Suprapubic skin (tissue), 4 donors: ENCODE data around the gene CADM4. TPM values are rescaled to one million over a fixed set of nuclear protein-coding genes. Genes with fewer than 3 reads are reported as not detected.
"Not testable (repeated sequence)": the region's sequence is repeated elsewhere in the genome, so short reads cannot be mapped to it uniquely, and the experiment has no call there.

Experiments used
- DNase-seq, 2 donors: peaks; one replicate each; pipeline ENCODE4 v3.0.0-alpha.2; 2019; ENCODE audit warnings: low spot score in 2 of 2
- H3K27ac ChIP-seq: fragments of 200-600 bp; sonication (generic); one replicate; pipeline ENCODE4 v1.5.1; 2019
- H3K27me3 ChIP-seq: fragments of 200-600 bp; sonication (generic); one replicate; pipeline ENCODE4 v1.5.1; 2019
- H3K36me3 ChIP-seq: fragments of 200-600 bp; sonication (generic); one replicate; pipeline ENCODE4 v1.5.1; 2019
- H3K4me1 ChIP-seq: fragments of 200-600 bp; sonication (generic); one replicate; pipeline ENCODE4 v1.5.1; 2019
- H3K4me3 ChIP-seq: fragments of 200-600 bp; sonication (generic); one replicate; pipeline ENCODE4 v1.5.1; 2019; ENCODE audit warnings: mild to moderate bottlenecking
- H3K9me3 ChIP-seq: fragments of 200-600 bp; sonication (generic); one replicate; pipeline ENCODE4 v1.5.1; 2019
- EP300 ChIP-seq: sonication (generic); formaldehyde crosslinking; IDR thresholded peaks from one replicate; pipeline ENCODE4 v1.6.1; 2017; ENCODE audit warnings: antibody characterized with exemption
- POLR2A ChIP-seq, 2 donors: fragments of 450-650 bp; IDR thresholded peaks; one replicate each; pipeline ENCODE4 v1.6.1; 2017; ENCODE audit warnings: antibody characterized with exemption in 2 of 2, mild to moderate bottlenecking in 2 of 2, moderate library complexity in 2 of 2
- POLR2AphosphoS5 ChIP-seq, 3 donors: sonication (generic); formaldehyde crosslinking; IDR thresholded peaks; one replicate each; pipeline ENCODE4 v1.6.1; 2017; ENCODE audit warnings: antibody characterized with exemption in 3 of 3
- WGBS: methylation state at CpG from one replicate; pipeline ENCODE4 v1.1.5; 2018; 5-methylcytosine and 5-hydroxymethylcytosine counted together
- total RNA-seq, 4 donors: library from RNA; depleted of rRNA; stranded (reverse); fragments of >200 nt; gene quantifications; one replicate each; pipeline ENCODE4 v1.1.0, GENCODE V29; 2016
- TF ChIP-seq, protein P1 (sequence below), 2 donors: fragments of 200-600 bp in 1 of 2; fragments of 450-650 bp in 1 of 2; sonication (generic) in 1 of 2; IDR thresholded peaks; one replicate each; pipeline ENCODE4 v1.5.1; 2016 to 2019; ENCODE audit warnings: antibody characterized with exemption in 2 of 2, mild to moderate bottlenecking in 1 of 2, moderate library complexity in 1 of 2

The CADM4 gene
- total RNA-seq, 4 donors from 2014 or later, result 14.1 to 23.8 (median 15.7) TPM

DNA sequence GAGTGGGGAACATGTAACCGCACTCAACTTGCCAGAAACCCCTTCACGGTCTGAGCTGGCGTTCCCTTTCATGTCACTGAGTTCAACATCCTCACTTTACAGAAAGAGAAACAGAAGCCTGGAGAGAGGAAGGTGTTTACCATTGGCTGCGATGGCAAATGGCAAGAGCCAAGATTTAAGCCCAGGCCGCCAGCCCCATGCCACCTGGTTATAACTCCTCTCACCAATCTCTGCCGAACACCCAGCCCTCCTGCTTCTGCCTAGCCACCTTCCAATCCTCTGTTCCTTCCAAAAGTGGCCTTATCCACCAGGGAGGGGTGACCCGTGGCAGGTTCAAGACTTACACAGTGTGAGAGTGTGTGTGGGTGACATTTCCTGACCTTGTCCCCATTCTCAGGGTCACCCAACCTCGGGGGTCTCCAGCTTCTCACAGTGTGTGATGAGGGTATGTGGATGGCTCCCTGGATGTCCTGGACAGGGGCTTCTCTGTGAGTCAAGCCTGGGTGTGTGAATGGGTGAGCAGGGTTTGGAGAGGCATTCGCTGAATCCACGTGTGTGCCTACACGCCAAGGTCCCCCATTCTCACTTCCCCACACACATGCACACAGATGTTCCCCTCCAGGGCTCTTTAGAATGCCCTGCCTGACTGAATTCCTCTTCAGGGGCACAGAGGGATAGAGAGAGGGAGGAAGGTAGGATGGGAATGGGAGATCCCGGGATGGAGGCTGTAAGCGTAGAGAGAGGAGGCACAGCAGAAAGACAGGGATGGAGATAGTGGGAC is 1.2 kb downstream of the CADM4 start:
- TF ChIP-seq, protein P1, sequence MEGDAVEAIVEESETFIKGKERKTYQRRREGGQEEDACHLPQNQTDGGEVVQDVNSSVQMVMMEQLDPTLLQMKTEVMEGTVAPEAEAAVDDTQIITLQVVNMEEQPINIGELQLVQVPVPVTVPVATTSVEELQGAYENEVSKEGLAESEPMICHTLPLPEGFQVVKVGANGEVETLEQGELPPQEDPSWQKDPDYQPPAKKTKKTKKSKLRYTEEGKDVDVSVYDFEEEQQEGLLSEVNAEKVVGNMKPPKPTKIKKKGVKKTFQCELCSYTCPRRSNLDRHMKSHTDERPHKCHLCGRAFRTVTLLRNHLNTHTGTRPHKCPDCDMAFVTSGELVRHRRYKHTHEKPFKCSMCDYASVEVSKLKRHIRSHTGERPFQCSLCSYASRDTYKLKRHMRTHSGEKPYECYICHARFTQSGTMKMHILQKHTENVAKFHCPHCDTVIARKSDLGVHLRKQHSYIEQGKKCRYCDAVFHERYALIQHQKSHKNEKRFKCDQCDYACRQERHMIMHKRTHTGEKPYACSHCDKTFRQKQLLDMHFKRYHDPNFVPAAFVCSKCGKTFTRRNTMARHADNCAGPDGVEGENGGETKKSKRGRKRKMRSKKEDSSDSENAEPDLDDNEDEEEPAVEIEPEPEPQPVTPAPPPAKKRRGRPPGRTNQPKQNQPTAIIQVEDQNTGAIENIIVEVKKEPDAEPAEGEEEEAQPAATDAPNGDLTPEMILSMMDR (IDR thresholded peaks at IDR 0.05), result no peak
- TF ChIP-seq POLR2AphosphoS5 (IDR thresholded peaks at IDR 0.05) (no peak), POLR2A (IDR thresholded peaks at IDR 0.05) (no peak), EP300 (no peak)
- Histone ChIP-seq H3K27ac (no peak overlapping the region), H3K27me3 (peaks cover 12% of the 10 kb centered on the region), H3K4me1 (peaks cover 48% of the 10 kb centered on the region), H3K9me3 (no peaks in the 10 kb centered on the region), H3K4me3 (peak overlapping the region; percentile 55), H3K36me3 (no peaks in the 10 kb centered on the region)
- WGBS, result 75% methylated on average over 13 of the region's 13 CpGs
- DNase-seq, result no peak

- 84% methylated on average over 11 of the region's 14 CpGs for WGBS
These were observed 3.4 kb downstream of the CADM4 start for GRCh38 chr19:43636121-43636683.

DNA sequence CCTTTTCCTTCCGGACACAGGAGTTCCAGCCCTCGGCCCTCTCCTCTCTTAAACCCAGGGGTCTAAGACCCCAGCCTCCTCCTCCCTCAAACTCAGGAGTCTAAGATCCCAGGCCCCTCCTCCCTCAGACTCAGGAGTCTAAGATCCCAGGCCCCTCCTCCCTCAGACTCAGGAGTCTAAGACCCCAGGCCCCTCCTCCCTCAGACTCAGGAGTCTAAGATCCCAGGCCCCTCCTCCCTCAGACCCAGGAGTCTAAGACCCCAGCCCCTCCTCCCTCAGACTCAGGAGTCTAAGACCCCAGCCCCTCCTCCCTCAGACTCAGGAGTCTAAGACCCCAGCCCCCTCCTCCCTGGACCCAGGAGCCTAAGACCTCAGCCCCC is 4.1 kb downstream of the CADM4 start:
- Histone ChIP-seq H3K27me3 (peaks cover 10% of the 10 kb centered on the region), H3K4me3 (peak overlapping the region; percentile 5), H3K4me1 (peaks cover 46% of the 10 kb centered on the region), H3K27ac (peak overlapping the region; percentile 60)
- not testable (repeated sequence) for DNase-seq, H3K9me3 ChIP-seq, H3K36me3 ChIP-seq
- WGBS, result 72% methylated on average over 2 of the region's 2 CpGs

More at GRCh38 chr19:43636121-43636683, 3.4 kb downstream of the CADM4 start:
- Histone ChIP-seq H3K27ac (no peak overlapping the region), H3K9me3 (no peaks in the 10 kb centered on the region), H3K4me3 (no peak overlapping the region), H3K4me1 (peaks cover 48% of the 10 kb centered on the region), H3K27me3 (peaks cover 12% of the 10 kb centered on the region), H3K36me3 (no peaks in the 10 kb centered on the region)
- peak in 1 of 2 donors; percentile 53 for DNase-seq
- no peak for TF ChIP-seq POLR2AphosphoS5 (IDR thresholded peaks at IDR 0.05)
- no peak for TF ChIP-seq POLR2A (IDR thresholded peaks at IDR 0.05)
- no peak for TF ChIP-seq EP300
- TF ChIP-seq, protein P1 (IDR thresholded peaks at IDR 0.05), result no peak

- Histone ChIP-seq H3K4me3 (peak overlapping the region; percentile 5), H3K36me3 (no peaks in the 10 kb centered on the region), H3K27me3 (peaks cover 5% of the 10 kb centered on the region), H3K9me3 (no peaks in the 10 kb centered on the region), H3K4me1 (peaks cover 41% of the 10 kb centered on the region), H3K27ac (peak overlapping the region; percentile 60)
- TF ChIP-seq, protein P1 (IDR thresholded peaks at IDR 0.05), result no peak
- TF ChIP-seq POLR2AphosphoS5 (IDR thresholded peaks at IDR 0.05), result no peak
- no peak for TF ChIP-seq EP300
- TF ChIP-seq POLR2A (IDR thresholded peaks at IDR 0.05), result no peak
- 46% methylated on average over 14 of the region's 17 CpGs for WGBS
- peak in 1 of 2 donors; percentile 59 for DNase-seq
These were observed 4.6 kb downstream of the CADM4 start for GRCh38 chr19:43634872-43635560.

DNA sequence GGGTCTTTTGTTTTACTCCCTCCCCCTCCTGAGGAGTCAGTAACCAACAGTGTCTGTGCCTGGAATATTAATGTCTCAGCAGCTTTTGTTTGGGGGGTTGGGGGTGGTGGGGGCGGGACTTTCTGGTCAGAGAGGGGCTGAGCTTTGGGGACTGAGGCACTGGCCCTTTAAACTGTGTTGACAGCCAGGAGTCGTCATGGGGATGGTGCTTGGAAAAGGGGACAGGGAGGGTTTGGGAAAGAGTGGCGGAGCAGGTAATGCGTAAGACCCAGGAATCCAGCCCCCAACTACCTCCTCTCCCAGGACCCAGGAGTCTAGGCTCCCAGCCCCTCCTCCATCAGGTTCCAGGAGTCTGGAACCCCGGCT is 5.2 kb downstream of the CADM4 start:
- Histone ChIP-seq H3K36me3 (no peaks in the 10 kb centered on the region), H3K4me1 (peaks cover 38% of the 10 kb centered on the region), H3K27me3 (peaks cover 4% of the 10 kb centered on the region), H3K4me3 (peak overlapping the region; percentile 5), H3K27ac (peak overlapping the region; percentile 60), H3K9me3 (no peaks in the 10 kb centered on the region)
- TF ChIP-seq EP300, result no peak
- TF ChIP-seq POLR2AphosphoS5 (IDR thresholded peaks at IDR 0.05), result no peak
- TF ChIP-seq POLR2A (IDR thresholded peaks at IDR 0.05), result no peak
- TF ChIP-seq, protein P1 (IDR thresholded peaks at IDR 0.05), result no peak
- 34% methylated on average over 5 of the region's 5 CpGs for WGBS
- no peak for DNase-seq
